ENCODE results near the gene TFCP2L1. TPM values are rescaled to one million over a fixed set of nuclear protein-coding genes. Genes with fewer than 3 reads are reported as not detected.

The TFCP2L1 gene
- total and polyA plus RNA-seq, 2 donors (not counting 3 experiments of a cell fraction or from before 2014, with no cell fraction given), result not detected

GRCh38 chr2:121178730-121179129 lies 106.3 kb downstream of the TFCP2L1 start:
- Histone ChIP-seq H3K27me3 (ENCODE audit: control insufficient read depth in 2 of 2, insufficient read depth in 2 of 2, low read length in 2 of 2) (no peaks in the 10 kb centered on the region), H3K27ac (ENCODE audit: insufficient read depth, low read depth, low read length) (no peak overlapping the region), H2AFZ (ENCODE audit: low read depth, low read length) (no peak overlapping the region), H3K4me1 (ENCODE audit: control insufficient read depth, extremely low read depth, insufficient read depth, low read length) (no peaks in the 10 kb centered on the region), H3K4me2 (ENCODE audit: insufficient read depth, low read length) (no peak overlapping the region), H3K9me1 (replicated peaks; ENCODE audit: control insufficient read depth, extremely low read depth, insufficient read depth, low read length) (no peaks in the 10 kb centered on the region), H3K4me3 (replicated peaks in 1 of 3; ENCODE audit: insufficient read depth in 1 of 3, low read depth in 1 of 3, low read length in 3 of 3) (no peak overlapping the region), H4K20me1 (replicated peaks; ENCODE audit: control insufficient read depth, extremely low read depth, insufficient read depth, low read length) (no peaks in the 10 kb centered on the region), H3K9ac (replicated peaks; ENCODE audit: extremely low read depth, insufficient read depth, low read length) (no peak overlapping the region), H3K36me3 (ENCODE audit: control insufficient read depth in 2 of 2, extremely low read depth in 1 of 2, insufficient read depth in 2 of 2, low read length in 2 of 2) (no peaks in the 10 kb centered on the region), H3K9me3 (replicated peaks; ENCODE audit: control insufficient read depth, insufficient read depth, low read length) (no peaks in the 10 kb centered on the region), H3K79me2 (ENCODE audit: control insufficient read depth, insufficient read depth, low read length) (no peaks in the 10 kb centered on the region)
- DNase-seq (ENCODE audit: low read depth, low spot score) (no peak), FAIRE-seq (no peak)
- TF ChIP-seq, protein P1, sequence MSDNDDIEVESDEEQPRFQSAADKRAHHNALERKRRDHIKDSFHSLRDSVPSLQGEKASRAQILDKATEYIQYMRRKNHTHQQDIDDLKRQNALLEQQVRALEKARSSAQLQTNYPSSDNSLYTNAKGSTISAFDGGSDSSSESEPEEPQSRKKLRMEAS (IDR thresholded peaks at IDR 0.05; ENCODE audit: insufficient read depth, insufficient read length), result no peak
- TF ChIP-seq EZH2 (IDR thresholded peaks at IDR 0.05; ENCODE audit: borderline replicate concordance, low read depth, low read length, severe bottlenecking), result no peak
- no peak for TF ChIP-seq MYC (IDR thresholded peaks at IDR 0.05; ENCODE audit: low read depth, low read length)
- TF ChIP-seq FOS (IDR thresholded peaks at IDR 0.05; ENCODE audit: borderline replicate concordance, insufficient read depth, low read length), result no peak
- TF ChIP-seq GATA2 (IDR thresholded peaks at IDR 0.05; ENCODE audit: insufficient read depth, insufficient read length, low read depth, low read length), result no peak
- no peak for TF ChIP-seq POLR2A (IDR thresholded peaks at IDR 0.05; ENCODE audit: low read depth, low read length)
- CTCF ChIA-PET, result no interaction called here
- POLR2A ChIA-PET, result no interaction called here
- BruUV-seq (replicated peaks), result no TSS peak
- intact Hi-C loops (cut with micrococcal nuclease), result no loop called here
- dilution Hi-C loops (cut with MboI; ENCODE audit: extremely low pct_ligation_motif_present, low sequenced_read_pairs), result no loop called here

DNA sequence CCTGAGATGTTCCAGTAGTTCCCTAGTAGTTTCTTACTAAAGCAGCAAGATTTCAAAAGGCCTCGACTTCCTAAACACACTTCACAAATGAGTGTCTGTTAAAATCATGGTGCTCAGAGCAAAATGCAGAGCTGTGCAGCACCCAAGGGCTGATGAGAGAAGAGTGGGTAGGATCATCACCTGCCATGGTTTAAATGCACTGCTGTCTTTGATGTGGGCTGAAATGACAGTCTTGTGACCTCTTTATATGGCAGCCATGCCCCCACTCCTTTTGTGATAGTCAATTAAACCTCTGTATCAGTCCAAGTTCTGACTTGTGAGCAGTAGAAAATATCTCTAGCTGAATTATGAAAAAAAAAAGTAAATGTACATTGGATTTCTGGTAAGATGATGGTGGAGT lies 107.1 kb downstream of the TFCP2L1 start:
- FAIRE-seq (no peak), DNase-seq (ENCODE audit: low read depth, low spot score) (no peak)
- no peaks in the 10 kb centered on the region for H3K9me1 ChIP-seq (replicated peaks; ENCODE audit: control insufficient read depth, extremely low read depth, insufficient read depth, low read length)
- H3K9ac ChIP-seq (replicated peaks; ENCODE audit: extremely low read depth, insufficient read depth, low read length), result no peak overlapping the region
- no peak overlapping the region for H3K27ac ChIP-seq (ENCODE audit: insufficient read depth, low read depth, low read length)
- H2AFZ ChIP-seq (ENCODE audit: low read depth, low read length), result no peak overlapping the region
- dilution Hi-C loops (cut with MboI; ENCODE audit: extremely low pct_ligation_motif_present, low sequenced_read_pairs), result no loop called here
- TF ChIP-seq MYC (IDR thresholded peaks at IDR 0.05; ENCODE audit: low read depth, low read length) (no peak), FOS (IDR thresholded peaks at IDR 0.05; ENCODE audit: borderline replicate concordance, insufficient read depth, low read length) (no peak), EZH2 (IDR thresholded peaks at IDR 0.05; ENCODE audit: borderline replicate concordance, low read depth, low read length, severe bottlenecking) (no peak), JUN (IDR thresholded peaks at IDR 0.05; ENCODE audit: borderline replicate concordance, insufficient read depth, insufficient read length, low read depth) (no peak), CTCF (IDR thresholded peaks at IDR 0.05; ENCODE audit: extremely low read depth in 1 of 2, insufficient read depth in 1 of 2, low read depth in 1 of 2, low read length in 2 of 2) (no peak), POLR2A (IDR thresholded peaks at IDR 0.05; ENCODE audit: low read depth, low read length) (no peak)
- TF ChIP-seq, protein P1 (IDR thresholded peaks at IDR 0.05; ENCODE audit: insufficient read depth, insufficient read length), result no peak
- H3K79me2 ChIP-seq (ENCODE audit: control insufficient read depth, insufficient read depth, low read length), result no peaks in the 10 kb centered on the region
- H3K4me2 ChIP-seq (ENCODE audit: insufficient read depth, low read length), result no peak overlapping the region
- no peak overlapping the region for H3K4me3 ChIP-seq (replicated peaks in 1 of 3; ENCODE audit: insufficient read depth in 1 of 3, low read depth in 1 of 3, low read length in 3 of 3)
- no peaks in the 10 kb centered on the region for H4K20me1 ChIP-seq (replicated peaks; ENCODE audit: control insufficient read depth, extremely low read depth, insufficient read depth, low read length)
- BruUV-seq (replicated peaks), result no TSS peak
- CTCF ChIA-PET, result no interaction called here
- POLR2A ChIA-PET, result no interaction called here
- no peaks in the 10 kb centered on the region for H3K4me1 ChIP-seq (ENCODE audit: control insufficient read depth, extremely low read depth, insufficient read depth, low read length)
- no peaks in the 10 kb centered on the region for H3K27me3 ChIP-seq (ENCODE audit: control insufficient read depth in 2 of 2, insufficient read depth in 2 of 2, low read length in 2 of 2)
- intact Hi-C loops (cut with micrococcal nuclease), result no loop called here
- H3K9me3 ChIP-seq (replicated peaks; ENCODE audit: control insufficient read depth, insufficient read depth, low read length), result no peaks in the 10 kb centered on the region
- no peaks in the 10 kb centered on the region for H3K36me3 ChIP-seq (ENCODE audit: control insufficient read depth in 2 of 2, extremely low read depth in 1 of 2, insufficient read depth in 2 of 2, low read length in 2 of 2)

All from endothelial cell of umbilical vein (primary cell).